Measurements from ENCODE around the gene EPO. TPM values are rescaled to one million over a fixed set of nuclear protein-coding genes. Genes with fewer than 3 reads are reported as not detected.

The EPO gene
- total and polyA plus RNA-seq, 2 of the 8 experiments (the other 6 are each of a cell fraction or from before 2014, with no cell fraction given) = 0.42 to 0.95 TPM

DNA sequence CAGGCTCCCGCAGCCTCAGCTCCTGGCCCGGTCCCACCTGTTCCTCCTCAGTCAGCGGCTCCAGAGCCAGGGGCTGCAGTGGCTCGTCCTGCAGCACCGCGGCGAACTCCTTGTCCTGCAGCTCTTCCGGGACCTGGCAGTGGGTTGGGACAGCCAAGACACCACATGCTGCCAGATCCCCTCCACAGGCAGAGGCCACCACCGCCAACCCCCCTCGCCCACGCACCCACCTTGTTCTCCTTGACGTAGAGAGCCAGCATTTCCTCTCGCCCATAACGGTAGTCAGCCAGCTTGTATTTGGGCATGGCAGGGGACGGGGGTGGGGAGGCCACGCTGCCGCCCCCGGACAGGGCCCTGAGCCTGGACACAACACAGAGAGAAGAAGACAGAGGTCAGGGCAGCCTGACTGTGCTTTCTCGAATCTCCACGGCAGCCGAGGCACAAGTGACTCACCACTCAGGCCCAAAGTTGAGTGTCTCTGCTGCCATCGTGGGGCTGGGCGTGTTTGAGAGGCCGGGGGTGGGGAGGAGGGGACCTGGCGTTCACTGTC is 32.4 kb upstream of the EPO start:
- Histone ChIP-seq H4K8ac (ENCODE audit: extremely low read depth, insufficient read depth, low read length) (no peak overlapping the region), H3K23me2 (ENCODE audit: low read depth, low read length) (peaks cover 10% of the 10 kb centered on the region), H3K4ac (replicated peaks; ENCODE audit: insufficient read length, low read depth, low read length) (no peak overlapping the region), H2BK120ac (replicated peaks; ENCODE audit: low read depth, low read length) (no peak overlapping the region), H2BK15ac (ENCODE audit: low read length) (no peak overlapping the region), H3K27me3 (replicated peaks in 1 of 4; ENCODE audit: control insufficient read depth in 3 of 4, extremely low read depth in 1 of 4, insufficient read depth in 3 of 4, low read length in 3 of 4) (no peaks in the 10 kb centered on the region), H2AK5ac (ENCODE audit: low read depth, low read length) (no peak overlapping the region), H2BK20ac (ENCODE audit: low read length) (no peak overlapping the region), H3K56ac (replicated peaks; ENCODE audit: insufficient read length, low read depth, low read length) (no peak overlapping the region), H3K18ac (ENCODE audit: extremely low read depth, low read length) (no peak overlapping the region), H2BK12ac (ENCODE audit: low read depth, low read length) (no peak overlapping the region), H3K79me1 (ENCODE audit: low read depth, low read length) (peaks cover 14% of the 10 kb centered on the region), H3K14ac (ENCODE audit: insufficient read length) (no peak overlapping the region), H3K9me3 (ENCODE audit: insufficient read depth in 2 of 2, low read depth in 1 of 2, low read length in 1 of 2) (no peaks in the 10 kb centered on the region), H4K5ac (ENCODE audit: insufficient read length, low read depth, low read length) (no peak overlapping the region), H4K91ac (replicated peaks; ENCODE audit: insufficient read length, low read length) (no peak overlapping the region), H4K20me1 (replicated peaks in 1 of 2; ENCODE audit: control insufficient read depth in 1 of 2, insufficient read depth in 2 of 2, low read length in 2 of 2) (peaks cover 30 to 56% of the 10 kb centered on the region in 2 experiments), H3K27ac (ENCODE audit: low read depth, low read length) (no peak overlapping the region), H3K36me3 (ENCODE audit: control insufficient read depth in 2 of 4, insufficient read depth in 4 of 4, low read length in 3 of 4) (peaks cover 34 to 66% (median 55%) of the 10 kb centered on the region in 4 experiments), H3K4me3 (ENCODE audit: extremely low read depth in 1 of 4, insufficient read depth in 2 of 4, low read depth in 3 of 4, low read length in 4 of 4) (no peak overlapping the region), H2BK5ac (ENCODE audit: low read depth, low read length) (no peak overlapping the region), H2AFZ (ENCODE audit: low read length) (no peak overlapping the region), H3K9ac (replicated peaks in 1 of 4; ENCODE audit: extremely low read depth in 1 of 4, low read depth in 3 of 4, low read length in 3 of 4) (no peak overlapping the region), H3K4me2 (ENCODE audit: insufficient read depth in 1 of 2, low read depth in 2 of 2, low read length in 2 of 2) (no peak overlapping the region), H3K79me2 (ENCODE audit: control insufficient read depth in 1 of 2, insufficient read depth in 2 of 2, low read length in 2 of 2) (peaks cover 17 to 56% of the 10 kb centered on the region in 2 experiments), H3K23ac (ENCODE audit: insufficient read length) (no peak overlapping the region), H3K4me1 (replicated peaks in 1 of 4; ENCODE audit: control insufficient read depth in 3 of 4, insufficient read depth in 4 of 4, low read length in 3 of 4) (peaks cover 0 to 17% (median 11%) of the 10 kb centered on the region in 4 experiments; a peak in 6 of 7 replicates)
- 93% methylated on average over 20 of the region's 25 CpGs; no CpG with 5 or more reads in 1 of the 2 experiments for WGBS, 2 experiments (ENCODE audit: extremely low coverage in 1 of 2, insufficient coverage in 1 of 2, insufficient read length in 1 of 2, insufficient replicate concordance in 2 of 2, low coverage in 1 of 2, low lambda C conversion rate in 2 of 2, missing lambda C conversion rate in 1 of 2)
- DNase-seq (ENCODE audit: low read depth in 1 of 2, low spot score in 2 of 2) = no peak
- TF ChIP-seq SRF (IDR thresholded peaks at IDR 0.05; ENCODE audit: low read depth, low read length) (no peak), NANOG (IDR thresholded peaks at IDR 0.05; ENCODE audit: insufficient read depth, low read depth, low read length, poor library complexity, severe bottlenecking) (no peak), KDM1A (IDR thresholded peaks at IDR 0.05; ENCODE audit: borderline replicate concordance, low read length) (no peak)
- POLR2A ChIA-PET (ENCODE audit: partially characterized antibody) = interaction anchor here (0.6 to 14.3 kb wide), 5 partner anchors 9 to 90 kb away, joined by 3 to 257 read pairs (median 4); partner anchors contain the start of gene POP7
- no peak for FAIRE-seq
- CTCF ChIA-PET (ENCODE audit: partially characterized antibody) = interaction anchor here (0.6 to 20.7 kb wide), 5 partner anchors 21 to 90 kb away, joined by 3 to 254 read pairs (median 5); partner anchors contain the start of genes MOSPD3 and POP7

Measured in H1 (cell line).